HS-27A (cell line): ENCODE data around the gene KIAA1671.

Experiments
- DNase-seq: peaks from one replicate; pipeline ENCODE4 v3.0.0-alpha.2; 2012; ENCODE audit warnings: low read depth, missing footprints

Gene KIAA1671

DNA sequence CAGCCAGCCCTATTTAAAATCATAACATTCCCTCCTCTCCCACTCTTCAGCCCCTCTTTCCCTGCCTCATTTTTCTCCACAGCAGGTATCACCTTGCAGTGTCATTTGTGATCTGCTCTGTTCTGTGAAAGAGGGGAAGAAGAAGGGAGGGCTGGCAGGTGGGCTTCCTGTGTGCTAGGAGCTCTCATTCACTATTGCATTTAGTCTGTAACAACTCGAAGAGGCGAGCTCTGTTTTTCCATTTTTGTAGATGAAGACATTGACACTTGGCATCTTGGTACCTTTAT, 195.1 kb downstream of the KIAA1671 start:
- DNase-seq = no peak

GRCh38 chr22:25148149-25148691, 195.7 kb downstream of the KIAA1671 start:
- no peak for DNase-seq

- no peak for DNase-seq
These were observed 196.5 kb downstream of the KIAA1671 start for GRCh38 chr22:25149014-25149413.

- DNase-seq = no peak
These were observed 201.6 kb downstream of the KIAA1671 start for GRCh38 chr22:25153961-25154666.

- no peak for DNase-seq
These were observed 202.1 kb downstream of the KIAA1671 start for GRCh38 chr22:25154667-25154999.

DNA sequence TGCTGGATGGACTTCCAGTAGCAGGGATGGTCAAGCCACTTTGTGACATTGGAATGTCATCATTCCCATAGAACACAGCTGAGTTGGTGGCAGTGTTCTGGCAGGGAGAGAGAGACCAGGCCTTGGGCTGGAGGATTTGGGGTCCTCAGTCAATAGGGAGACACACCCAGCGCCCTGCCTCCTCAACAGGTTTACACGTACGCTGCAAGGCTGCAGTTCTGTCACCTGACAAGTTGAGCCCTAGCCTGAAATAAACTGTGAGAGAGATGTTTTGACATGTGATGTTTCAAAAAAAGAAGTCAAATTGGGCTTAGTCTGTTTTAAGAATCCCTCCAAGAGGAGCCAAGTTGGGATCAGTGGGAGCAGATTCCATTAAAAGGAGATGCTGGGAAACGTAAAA, 204.2 kb downstream of the KIAA1671 start:
- DNase-seq = no peak

DNA sequence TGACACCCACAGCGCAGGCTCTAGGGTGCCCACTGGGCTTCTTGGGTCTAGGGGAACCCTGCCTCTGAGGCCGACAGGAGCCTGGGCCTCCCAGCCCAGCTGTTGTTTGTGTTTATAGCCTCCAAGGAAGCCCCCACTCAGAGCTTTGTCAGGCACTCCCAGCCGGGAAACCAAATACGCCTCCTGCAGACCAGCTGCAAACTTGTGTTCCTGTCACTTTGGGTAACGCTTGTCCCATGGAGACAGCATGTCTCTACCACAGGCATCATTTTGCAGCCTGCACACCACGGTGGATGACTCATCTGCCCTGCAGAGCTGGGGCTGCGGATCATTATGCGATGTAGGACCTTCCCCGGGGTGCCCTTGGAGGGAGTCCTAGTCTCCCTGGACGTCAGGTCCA, 206.5 kb downstream of the KIAA1671 start:
- DNase-seq = no peak

- no peak for DNase-seq
These were observed 207.8 kb downstream of the KIAA1671 start for GRCh38 chr22:25160120-25160996.

DNA sequence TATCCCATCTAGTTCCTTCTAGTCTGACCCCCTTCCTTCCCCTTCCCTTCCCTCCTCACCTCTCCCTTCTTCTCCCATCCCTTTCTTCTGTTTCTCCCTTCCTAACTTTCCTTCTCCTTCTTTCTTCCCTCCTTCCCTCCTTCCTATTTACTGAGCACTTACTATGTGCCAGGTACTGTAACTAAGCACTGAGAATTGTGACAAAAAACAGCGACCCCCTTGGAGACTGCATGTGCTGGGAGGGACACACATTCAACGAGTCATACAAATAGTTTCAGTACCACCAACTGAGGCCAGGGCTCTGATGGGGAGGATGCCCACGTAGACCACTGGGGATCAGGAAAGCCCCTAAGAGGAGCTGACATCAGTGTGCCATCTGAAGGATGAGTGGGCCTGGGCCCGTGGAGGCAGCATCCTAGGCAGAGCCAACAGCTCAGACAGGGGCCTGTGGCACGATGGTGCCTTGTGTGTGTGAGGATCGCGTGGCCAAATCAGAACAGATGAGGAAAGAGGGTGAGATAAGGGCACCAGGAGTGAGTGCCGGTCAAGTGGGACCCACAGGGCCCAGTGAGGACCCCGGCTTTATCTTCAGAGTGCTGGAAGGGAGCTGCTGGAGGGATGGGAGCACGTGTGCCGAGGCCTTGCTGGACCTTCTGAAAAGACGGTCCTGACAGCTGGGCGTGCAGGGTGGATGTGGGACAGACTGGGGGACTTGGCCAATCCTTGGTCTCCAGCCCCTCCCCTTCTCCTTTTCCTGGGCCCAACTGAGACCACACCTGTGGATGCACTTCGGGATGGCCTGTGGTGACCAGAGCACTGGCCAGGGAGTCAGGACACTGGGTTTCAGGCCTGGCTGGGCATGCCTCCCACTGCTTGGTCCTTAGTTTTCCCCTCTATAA, 208.8 kb downstream of the KIAA1671 start:
- DNase-seq = no peak

DNA sequence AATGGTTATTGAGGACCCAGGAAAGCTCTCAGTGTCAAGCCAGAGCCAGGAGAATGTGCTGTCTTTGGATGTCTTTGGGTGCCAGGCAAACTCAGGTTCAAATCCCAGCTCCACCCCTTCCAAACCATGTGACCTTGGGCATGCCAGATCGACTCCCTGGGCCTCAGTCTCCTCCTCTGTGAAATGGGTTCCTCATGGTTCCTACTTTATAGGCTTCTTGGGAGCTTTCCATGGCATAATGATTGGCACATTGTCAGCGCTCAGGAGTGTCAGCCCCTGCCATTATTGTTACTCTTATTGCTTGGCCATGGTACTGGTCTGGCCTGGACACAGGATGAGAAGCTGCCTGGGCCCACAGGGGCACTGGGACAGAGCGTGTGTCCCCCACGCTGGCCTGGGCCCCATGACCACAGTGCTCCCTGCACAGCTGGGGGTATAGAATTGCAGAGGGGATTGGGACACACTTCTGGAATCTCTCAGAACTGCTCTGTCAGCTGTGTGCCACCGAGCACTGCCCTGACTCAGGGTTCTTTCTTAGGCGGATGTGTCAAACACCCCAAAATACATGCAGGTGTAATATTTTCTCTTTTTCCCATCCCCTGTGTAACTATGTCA, 209.5 kb downstream of the KIAA1671 start:
- DNase-seq = no peak

- DNase-seq = no peak
These were observed 210.0 kb downstream of the KIAA1671 start for GRCh38 chr22:25162561-25162960.

DNA sequence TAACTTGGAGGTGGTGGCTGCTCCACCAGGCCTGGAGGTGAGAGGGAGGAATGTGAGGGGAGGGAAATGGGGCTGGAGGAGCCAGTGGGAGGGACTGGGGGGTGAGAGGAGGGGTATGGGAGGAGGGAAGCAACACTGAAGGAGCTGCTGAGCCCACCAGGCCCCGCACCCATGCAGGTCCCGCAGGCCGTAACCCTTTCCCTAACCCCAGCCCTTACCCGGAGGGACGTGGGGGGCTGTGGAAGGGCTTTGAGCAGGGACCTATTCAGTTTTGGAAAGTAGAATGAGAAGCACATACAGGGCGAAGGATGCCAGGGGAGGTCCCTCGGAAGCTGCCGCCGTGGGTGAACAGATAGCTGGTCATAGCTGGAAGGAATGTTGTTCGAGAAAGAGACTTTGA, 213.3 kb downstream of the KIAA1671 start:
- no peak for DNase-seq

- DNase-seq = no peak
These were observed 213.9 kb downstream of the KIAA1671 start for GRCh38 chr22:25166266-25167040.

DNA sequence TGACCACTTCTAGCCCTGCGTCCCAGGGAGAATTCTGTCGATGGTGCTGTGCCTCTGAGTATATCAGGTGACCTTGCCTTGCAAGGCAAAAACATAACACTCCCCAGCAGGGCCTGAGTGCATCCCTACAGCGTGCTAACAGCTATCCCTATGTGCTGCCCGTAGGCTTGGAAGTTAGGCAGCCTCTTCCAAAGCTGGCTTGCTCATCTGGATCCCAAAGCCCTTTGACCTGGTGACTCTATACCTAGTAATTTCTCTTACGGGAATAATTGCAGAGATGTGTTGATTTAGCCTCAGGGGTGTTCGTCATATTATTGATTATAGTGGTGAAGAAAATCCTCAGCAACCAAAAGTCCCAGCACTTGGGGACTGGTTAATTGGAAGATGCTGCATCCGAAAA, 214.6 kb downstream of the KIAA1671 start:
- no peak for DNase-seq

GRCh38 chr22:25167834-25168601, 215.5 kb downstream of the KIAA1671 start:
- no peak for DNase-seq

GRCh38 chr22:25169278-25170031, 216.9 kb downstream of the KIAA1671 start:
- DNase-seq = no peak

GRCh38 chr22:25170426-25170980, 218.0 kb downstream of the KIAA1671 start:
- DNase-seq = no peak

DNA sequence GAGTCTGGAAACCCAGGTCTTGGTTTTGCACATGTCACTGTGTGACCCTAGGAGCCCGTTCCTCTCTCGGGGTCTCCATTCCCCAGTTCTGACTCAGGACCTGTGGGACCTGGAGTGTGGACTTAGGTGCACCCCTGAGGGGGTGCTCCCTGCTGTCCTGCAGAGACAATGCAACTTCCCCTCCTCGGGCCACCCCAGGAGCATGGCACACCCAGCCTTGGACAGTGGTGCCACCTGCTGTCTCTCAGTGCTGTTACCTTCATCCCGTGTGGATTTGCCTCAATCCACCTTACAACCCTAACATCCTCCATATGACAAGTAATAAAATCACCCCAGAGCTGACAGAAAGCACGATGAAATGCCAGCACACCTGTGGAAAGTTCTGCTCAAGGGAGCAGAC, 219.6 kb downstream of the KIAA1671 start:
- DNase-seq = no peak

GRCh38 chr22:25174156-25174887, 221.8 kb downstream of the KIAA1671 start:
- DNase-seq = no peak
